Bronchial epithelial cell (primary cell): ENCODE results near the gene ATP2B1. TPM values are rescaled to one million over a fixed set of nuclear protein-coding genes. Genes with fewer than 3 reads are reported as not detected.

Experiments
- DNase-seq: peaks from one replicate; pipeline ENCODE4 v3.0.0-alpha.2; 2010; ENCODE audit warnings: low read depth
- FAIRE-seq: peaks from 2 replicates; lab custom pipeline; 2011; peaks lifted over from hg19 to GRCh38; lab: Jason Lieb, UNC
- H3K27me3 ChIP-seq: 2 replicates; pipeline ENCODE4 v1.5.1; 2011; ENCODE audit warnings: low read length; ENCODE audit not compliant: control insufficient read depth, insufficient read depth
- H3K36me3 ChIP-seq: 2 replicates; pipeline ENCODE4 v1.5.1; 2011; ENCODE audit warnings: low read length; ENCODE audit not compliant: control insufficient read depth, insufficient read depth
- H3K4me3 ChIP-seq: 2 replicates; pipeline ENCODE4 v1.5.1; 2011; ENCODE audit warnings: mild to moderate bottlenecking, low read depth, low read length, control low read depth
- CTCF ChIP-seq: IDR thresholded peaks from 2 replicates; pipeline ENCODE4 v1.5.1; 2011; ENCODE audit warnings: mild to moderate bottlenecking, moderate library complexity, low read length, control low read depth, inconsistent platforms; ENCODE audit not compliant: insufficient read depth, severe bottlenecking
- total RNA-seq: library from RNA; depleted of rRNA; stranded (reverse); fragments of >200 nt; gene quantifications from 2 replicates; pipeline ENCODE4 v1.2.1, GENCODE V29; 2014

Gene ATP2B1
- total RNA-seq, 1 donor from 2014 or later: 69.8 TPM

- H3K27me3 ChIP-seq: no peaks in the 10 kb centered on the region
- H3K36me3 ChIP-seq: no peaks in the 10 kb centered on the region
- no peak for TF ChIP-seq CTCF
- FAIRE-seq: no peak
- no peak for DNase-seq
- no peak overlapping the region for H3K4me3 ChIP-seq
Observed at GRCh38 chr12:89665556-89665955, 43.1 kb downstream of the ATP2B1 start.

- Histone ChIP-seq H3K4me3 (no peak overlapping the region), H3K27me3 (no peaks in the 10 kb centered on the region), H3K36me3 (no peaks in the 10 kb centered on the region)
- TF ChIP-seq CTCF: no peak
- DNase-seq (no peak), FAIRE-seq (no peak)
Observed at GRCh38 chr12:89664441-89664840, 44.2 kb downstream of the ATP2B1 start.

- Histone ChIP-seq H3K4me3 (no peak overlapping the region), H3K27me3 (no peaks in the 10 kb centered on the region), H3K36me3 (no peaks in the 10 kb centered on the region)
- no peak for TF ChIP-seq CTCF
- DNase-seq: peak; percentile 60
- no peak for FAIRE-seq
Observed at GRCh38 chr12:89663577-89664357, 44.9 kb downstream of the ATP2B1 start.

GRCh38 chr12:89662623-89663022 is 46.0 kb downstream of the ATP2B1 start:
- Histone ChIP-seq H3K27me3 (no peaks in the 10 kb centered on the region), H3K4me3 (no peak overlapping the region), H3K36me3 (no peaks in the 10 kb centered on the region)
- DNase-seq (no peak), FAIRE-seq (no peak)
- no peak for TF ChIP-seq CTCF

GRCh38 chr12:89661706-89662330 is 46.8 kb downstream of the ATP2B1 start:
- no peaks in the 10 kb centered on the region for H3K27me3 ChIP-seq
- DNase-seq (no peak), FAIRE-seq (no peak)
- TF ChIP-seq CTCF: no peak
- H3K36me3 ChIP-seq: no peaks in the 10 kb centered on the region
- no peak overlapping the region for H3K4me3 ChIP-seq
